ENCODE data around the gene PCDH9.

DNA sequence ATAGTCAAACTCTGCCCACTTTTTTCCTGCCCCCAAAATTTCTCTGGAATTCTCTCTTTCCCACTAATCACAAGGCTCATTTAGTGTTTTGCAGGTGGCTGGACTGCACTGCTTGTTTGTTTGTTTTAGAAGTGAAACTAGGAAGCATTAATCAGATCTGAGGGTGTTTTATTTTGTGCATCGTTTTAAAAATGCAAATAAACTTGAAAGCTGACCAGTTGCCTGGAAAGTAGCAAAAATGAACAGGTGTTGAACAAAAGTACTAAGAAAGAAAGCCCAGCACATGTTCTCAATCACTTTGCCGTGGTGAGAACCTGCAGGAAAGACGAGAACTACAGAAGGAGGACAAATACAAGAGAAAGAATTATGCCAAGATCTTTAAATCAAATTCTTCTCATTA is 365.5 kb downstream of the PCDH9 start:
- TF ChIP-seq, protein P1, sequence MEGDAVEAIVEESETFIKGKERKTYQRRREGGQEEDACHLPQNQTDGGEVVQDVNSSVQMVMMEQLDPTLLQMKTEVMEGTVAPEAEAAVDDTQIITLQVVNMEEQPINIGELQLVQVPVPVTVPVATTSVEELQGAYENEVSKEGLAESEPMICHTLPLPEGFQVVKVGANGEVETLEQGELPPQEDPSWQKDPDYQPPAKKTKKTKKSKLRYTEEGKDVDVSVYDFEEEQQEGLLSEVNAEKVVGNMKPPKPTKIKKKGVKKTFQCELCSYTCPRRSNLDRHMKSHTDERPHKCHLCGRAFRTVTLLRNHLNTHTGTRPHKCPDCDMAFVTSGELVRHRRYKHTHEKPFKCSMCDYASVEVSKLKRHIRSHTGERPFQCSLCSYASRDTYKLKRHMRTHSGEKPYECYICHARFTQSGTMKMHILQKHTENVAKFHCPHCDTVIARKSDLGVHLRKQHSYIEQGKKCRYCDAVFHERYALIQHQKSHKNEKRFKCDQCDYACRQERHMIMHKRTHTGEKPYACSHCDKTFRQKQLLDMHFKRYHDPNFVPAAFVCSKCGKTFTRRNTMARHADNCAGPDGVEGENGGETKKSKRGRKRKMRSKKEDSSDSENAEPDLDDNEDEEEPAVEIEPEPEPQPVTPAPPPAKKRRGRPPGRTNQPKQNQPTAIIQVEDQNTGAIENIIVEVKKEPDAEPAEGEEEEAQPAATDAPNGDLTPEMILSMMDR (IDR thresholded peaks at IDR 0.05) = no peak
- TF ChIP-seq POLR2AphosphoS5 (IDR thresholded peaks at IDR 0.05) (no peak), POLR2A (IDR thresholded peaks at IDR 0.05) (no peak), EP300 (IDR thresholded peaks at IDR 0.05) (no peak)
